Gastrocnemius medialis (tissue), 4 donors: ENCODE data around the gene LRRC8D. TPM values are rescaled to one million over a fixed set of nuclear protein-coding genes. Genes with fewer than 3 reads are reported as not detected.

Source experiments
- ATAC-seq, 2 donors: fragments of 150-250 bp; one replicate each; pipeline ENCODE4 v1.9.1; 2016
- DNase-seq, 2 donors: peaks; one replicate each; pipeline ENCODE4 v3.0.0-alpha.2; 2019
- H3K27ac ChIP-seq, 4 donors: fragments of 200-600 bp; sonication (generic); 1 replicate in 1 of 4; 2 replicates in 3 of 4; pipeline ENCODE4 v1.5.1; 2016 to 2018; ENCODE audit warnings: mild to moderate bottlenecking in 2 of 4, moderate library complexity in 1 of 4
- H3K27me3 ChIP-seq, 3 donors: fragments of 200-600 bp; sonication (generic) in 2 of 3; 1 replicate in 1 of 3; 2 replicates in 2 of 3; pipeline versions ENCODE4 v1.5.1 to v1.6.0; 2016 to 2019; ENCODE audit warnings: mild to moderate bottlenecking in 1 of 3, moderate library complexity in 1 of 3
- H3K36me3 ChIP-seq, 2 donors: fragments of 200-600 bp; sonication (generic) in 1 of 2; one replicate each; pipeline ENCODE4 v1.5.1; 2017 to 2018
- H3K4me1 ChIP-seq, 2 donors: fragments of 200-600 bp; sonication (generic) in 1 of 2; one replicate each; pipeline ENCODE4 v1.5.1; 2016 to 2017; ENCODE audit warnings: mild to moderate bottlenecking in 2 of 2
- H3K4me3 ChIP-seq, 4 donors: fragments of 200-600 bp; sonication (generic) in 3 of 4; 1 replicate in 1 of 4; 2 replicates in 3 of 4; pipeline ENCODE4 v1.5.1; 2016 to 2019; ENCODE audit warnings: mild to moderate bottlenecking in 2 of 4
- H3K9me3 ChIP-seq, 3 donors: fragments of 200-600 bp; sonication (generic) in 2 of 3; 1 replicate in 1 of 3; 2 replicates in 2 of 3; pipeline ENCODE4 v1.5.1; 2016 to 2019
- POLR2A ChIP-seq, 2 donors: fragments of 450-650 bp; IDR thresholded peaks; one replicate each; pipeline ENCODE4 v1.6.1; 2017; ENCODE audit warnings: antibody characterized with exemption in 2 of 2, mild to moderate bottlenecking in 2 of 2, moderate library complexity in 2 of 2
- in situ Hi-C, 4 donors: fragments of 200-750 bp; cut with MboI; loops; one replicate each; pipeline versions ENCODE4 v1.15.0 to v1.8.0; 2017; ENCODE audit warnings: low sequenced_read_pairs in 4 of 4
- intact Hi-C: fragments of 100-400 bp; cut with DNase I; formaldehyde crosslinking; loops from one replicate; pipeline ENCODE4 v1.15.1; 2023; ENCODE audit warnings: low total_unique reads
- total RNA-seq, 4 donors: library from RNA; depleted of rRNA; stranded (reverse); fragments of >200 nt; gene quantifications; one replicate each; pipeline versions ENCODE4 v1.1.0 to v1.2.3, GENCODE V29; 2016
- TF ChIP-seq, protein P1 (sequence below), 5 experiments: fragments of 450-650 bp in 3 of 5; fragments of 200-600 bp in 2 of 5; sonication (generic) in 2 of 5; IDR thresholded peaks in 4 of 5; conservative IDR thresholded peaks in 1 of 5; 1 replicate in 4 of 5; 2 replicates in 1 of 5; pipeline ENCODE4 v1.5.1; 2016 to 2019; ENCODE audit warnings: antibody characterized with exemption in 5 of 5, mild to moderate bottlenecking in 3 of 5, moderate library complexity in 3 of 5

The LRRC8D gene
- total RNA-seq, 4 donors from 2014 or later = 3.0 to 15.0 (median 9.2) TPM

DNA sequence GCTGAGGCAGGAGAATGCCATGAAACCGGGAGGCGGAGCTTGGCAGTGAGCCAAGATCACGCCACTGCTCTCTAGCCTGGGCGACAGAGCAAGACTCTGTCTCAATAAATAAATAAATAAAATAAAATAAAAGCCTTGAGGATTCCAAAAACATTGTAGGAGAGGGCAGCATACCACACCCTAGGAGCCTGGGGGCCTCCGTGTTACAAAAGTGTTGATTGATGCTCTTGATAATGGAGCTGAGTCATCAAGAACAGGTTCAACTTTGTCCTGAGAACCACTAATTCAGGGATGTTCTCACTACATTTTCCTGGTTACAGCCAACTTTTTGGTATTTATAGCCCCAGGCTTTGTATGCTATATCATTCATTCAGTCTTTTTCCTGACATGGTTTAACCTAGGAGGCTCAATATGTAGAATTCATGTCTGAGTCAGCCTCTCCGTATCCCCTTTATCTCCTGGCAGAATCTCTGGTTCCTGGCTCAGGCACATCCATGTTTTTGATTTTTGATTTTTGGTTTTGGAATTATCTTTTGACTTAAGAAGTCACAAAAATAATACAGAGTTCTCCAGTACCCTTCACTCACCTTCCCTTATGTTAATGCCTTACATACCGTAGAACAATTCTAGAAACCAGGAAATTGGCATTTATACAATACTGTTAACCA lies 69.4 kb downstream of the LRRC8D start:
- Histone ChIP-seq H3K9me3 (no peaks in the 10 kb centered on the region), H3K36me3 (no peaks in the 10 kb centered on the region), H3K4me3 (no peak overlapping the region), H3K27me3 (no peaks in the 10 kb centered on the region), H3K27ac (no peak overlapping the region), H3K4me1 (peaks cover 8 to 15% of the 10 kb centered on the region in 2 donors)
- in situ Hi-C loops (no loop called here), intact Hi-C loops (no loop called here)
- DNase-seq (no peak), ATAC-seq (no peak)
- TF ChIP-seq, protein P1, sequence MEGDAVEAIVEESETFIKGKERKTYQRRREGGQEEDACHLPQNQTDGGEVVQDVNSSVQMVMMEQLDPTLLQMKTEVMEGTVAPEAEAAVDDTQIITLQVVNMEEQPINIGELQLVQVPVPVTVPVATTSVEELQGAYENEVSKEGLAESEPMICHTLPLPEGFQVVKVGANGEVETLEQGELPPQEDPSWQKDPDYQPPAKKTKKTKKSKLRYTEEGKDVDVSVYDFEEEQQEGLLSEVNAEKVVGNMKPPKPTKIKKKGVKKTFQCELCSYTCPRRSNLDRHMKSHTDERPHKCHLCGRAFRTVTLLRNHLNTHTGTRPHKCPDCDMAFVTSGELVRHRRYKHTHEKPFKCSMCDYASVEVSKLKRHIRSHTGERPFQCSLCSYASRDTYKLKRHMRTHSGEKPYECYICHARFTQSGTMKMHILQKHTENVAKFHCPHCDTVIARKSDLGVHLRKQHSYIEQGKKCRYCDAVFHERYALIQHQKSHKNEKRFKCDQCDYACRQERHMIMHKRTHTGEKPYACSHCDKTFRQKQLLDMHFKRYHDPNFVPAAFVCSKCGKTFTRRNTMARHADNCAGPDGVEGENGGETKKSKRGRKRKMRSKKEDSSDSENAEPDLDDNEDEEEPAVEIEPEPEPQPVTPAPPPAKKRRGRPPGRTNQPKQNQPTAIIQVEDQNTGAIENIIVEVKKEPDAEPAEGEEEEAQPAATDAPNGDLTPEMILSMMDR (IDR thresholded peaks at IDR 0.05 in 4 of 5, conservative IDR thresholded peaks at IDR 0.05 in 1 of 5) = no peak
- TF ChIP-seq POLR2A (IDR thresholded peaks at IDR 0.05) = no peak

GRCh38 chr1:89892816-89893215 lies 72.0 kb downstream of the LRRC8D start:
- H3K27ac ChIP-seq = no peak overlapping the region
- in situ Hi-C loops = no loop called here
- H3K4me1 ChIP-seq = peaks cover 8 to 13% of the 10 kb centered on the region in 2 donors
- no peaks in the 10 kb centered on the region for H3K9me3 ChIP-seq
- H3K4me3 ChIP-seq = no peak overlapping the region
- ATAC-seq (no peak), DNase-seq (no peak)
- no peaks in the 10 kb centered on the region for H3K27me3 ChIP-seq
- intact Hi-C loops = no loop called here
- TF ChIP-seq POLR2A (IDR thresholded peaks at IDR 0.05) = no peak
- TF ChIP-seq, protein P1 (IDR thresholded peaks at IDR 0.05 in 4 of 5, conservative IDR thresholded peaks at IDR 0.05 in 1 of 5) = no peak
- H3K36me3 ChIP-seq = no peaks in the 10 kb centered on the region

DNA sequence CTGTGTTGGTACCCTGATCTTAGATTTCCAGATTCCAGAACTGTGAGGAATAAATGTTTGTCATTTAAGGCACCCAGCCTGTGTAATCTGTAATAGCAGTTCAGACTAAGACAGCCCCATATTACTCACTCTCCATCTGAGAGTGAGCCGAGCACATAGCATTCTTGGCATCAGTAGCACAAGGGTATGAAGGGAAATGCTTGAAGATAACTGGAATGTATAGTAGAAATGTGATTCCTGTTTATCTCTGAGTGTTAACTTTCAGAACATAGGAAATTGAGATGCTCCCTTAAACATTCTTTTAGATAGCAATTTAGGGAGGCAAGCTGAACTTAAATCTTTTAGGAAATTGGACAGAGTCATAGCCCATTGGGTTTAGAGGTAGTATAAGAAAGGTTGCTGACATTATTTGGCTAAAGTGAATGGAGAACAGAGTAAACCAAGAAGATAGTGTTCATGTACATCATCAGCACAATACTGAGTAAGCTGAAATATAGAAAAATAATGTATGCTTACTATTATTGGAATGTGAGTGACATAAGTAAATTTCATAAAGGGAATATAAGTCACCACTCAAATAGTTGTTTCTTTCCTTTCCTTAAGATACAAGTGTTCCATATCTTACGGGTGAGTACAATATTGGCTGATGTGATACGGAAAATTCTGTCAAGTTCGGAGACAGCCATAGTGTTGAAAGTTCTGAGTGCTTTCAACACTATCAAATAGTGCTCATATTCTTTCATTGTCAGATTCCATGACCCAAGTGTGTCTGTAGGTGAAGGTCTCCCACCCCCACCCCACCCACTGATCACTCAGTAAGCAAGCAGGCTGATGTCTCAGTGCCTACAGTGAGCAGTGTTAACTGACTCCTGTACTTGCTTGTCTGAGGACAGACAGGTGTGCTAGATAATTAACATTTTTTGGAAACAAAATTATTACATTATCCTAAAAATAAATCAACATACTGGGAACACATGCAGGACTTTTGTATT lies 73.7 kb downstream of the LRRC8D start:
- in situ Hi-C loops = no loop called here
- Histone ChIP-seq H3K4me1 (peaks cover 12 to 30% of the 10 kb centered on the region in 2 donors), H3K36me3 (no peaks in the 10 kb centered on the region), H3K27ac (peak overlapping the region in 3 of 4 donors; percentile 4 to 42 (median 4)), H3K4me3 (no peak overlapping the region), H3K9me3 (no peaks in the 10 kb centered on the region), H3K27me3 (no peaks in the 10 kb centered on the region)
- intact Hi-C loops = no loop called here
- ATAC-seq (peak; percentile 50 to 76), DNase-seq (no peak)
- no peak for TF ChIP-seq POLR2A (IDR thresholded peaks at IDR 0.05)
- TF ChIP-seq, protein P1 (IDR thresholded peaks at IDR 0.05 in 4 of 5, conservative IDR thresholded peaks at IDR 0.05 in 1 of 5) = no peak

GRCh38 chr1:89896105-89896942 lies 75.5 kb downstream of the LRRC8D start:
- ATAC-seq (no peak), DNase-seq (no peak)
- Histone ChIP-seq H3K27ac (no peak overlapping the region), H3K4me1 (peaks cover 20 to 45% of the 10 kb centered on the region in 2 donors), H3K36me3 (no peaks in the 10 kb centered on the region), H3K4me3 (no peak overlapping the region), H3K27me3 (no peaks in the 10 kb centered on the region), H3K9me3 (no peaks in the 10 kb centered on the region)
- no peak for TF ChIP-seq POLR2A (IDR thresholded peaks at IDR 0.05)
- TF ChIP-seq, protein P1 (IDR thresholded peaks at IDR 0.05 in 4 of 5, conservative IDR thresholded peaks at IDR 0.05 in 1 of 5) = no peak
- in situ Hi-C loops (no loop called here), intact Hi-C loops (no loop called here)
